HG02973 (cell line): ENCODE data around the gene PICK1.

Experiments
- ATAC-seq: cut with Tn5 transposase; IDR thresholded peaks from one replicate; pipeline ENCODE4 v1.9.1; 2021; ENCODE audit warnings: moderate library complexity; ENCODE audit not compliant: unreplicated experiment

Gene PICK1

DNA sequence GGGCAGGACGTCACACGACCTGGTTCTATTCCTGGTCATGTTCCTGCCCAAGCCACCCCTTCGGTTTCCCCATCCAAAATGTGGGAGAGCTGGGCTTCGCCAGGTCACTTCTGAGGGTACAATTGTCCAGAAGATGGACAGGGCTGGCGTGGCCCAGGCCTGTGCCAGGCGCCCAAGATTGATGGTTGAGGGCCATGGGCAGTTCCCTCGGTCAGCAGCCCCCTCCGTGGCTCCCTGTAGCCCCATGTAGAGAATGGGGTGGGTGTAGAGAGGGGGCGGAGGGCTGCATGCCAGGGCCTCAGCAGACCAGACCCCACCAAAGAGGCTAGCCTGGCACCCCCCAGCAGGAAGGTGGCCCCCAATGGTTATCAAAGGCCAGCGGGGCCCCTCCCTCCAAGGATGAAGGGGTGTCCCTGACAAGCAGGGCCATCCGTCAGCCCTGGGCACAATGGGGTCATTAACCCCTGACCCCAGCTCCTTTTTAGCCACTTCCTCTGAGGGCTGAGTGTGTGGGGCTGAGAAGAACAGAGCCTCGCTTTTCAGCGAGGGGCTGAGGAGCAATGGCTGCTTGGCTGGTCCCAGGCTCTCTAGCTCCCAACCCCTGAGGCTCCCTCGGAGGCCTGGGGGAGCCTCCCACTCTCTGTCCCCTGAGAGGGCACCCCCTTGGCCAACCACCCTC lies 11.0 kb upstream of the PICK1 start:
- ATAC-seq: no peak

DNA sequence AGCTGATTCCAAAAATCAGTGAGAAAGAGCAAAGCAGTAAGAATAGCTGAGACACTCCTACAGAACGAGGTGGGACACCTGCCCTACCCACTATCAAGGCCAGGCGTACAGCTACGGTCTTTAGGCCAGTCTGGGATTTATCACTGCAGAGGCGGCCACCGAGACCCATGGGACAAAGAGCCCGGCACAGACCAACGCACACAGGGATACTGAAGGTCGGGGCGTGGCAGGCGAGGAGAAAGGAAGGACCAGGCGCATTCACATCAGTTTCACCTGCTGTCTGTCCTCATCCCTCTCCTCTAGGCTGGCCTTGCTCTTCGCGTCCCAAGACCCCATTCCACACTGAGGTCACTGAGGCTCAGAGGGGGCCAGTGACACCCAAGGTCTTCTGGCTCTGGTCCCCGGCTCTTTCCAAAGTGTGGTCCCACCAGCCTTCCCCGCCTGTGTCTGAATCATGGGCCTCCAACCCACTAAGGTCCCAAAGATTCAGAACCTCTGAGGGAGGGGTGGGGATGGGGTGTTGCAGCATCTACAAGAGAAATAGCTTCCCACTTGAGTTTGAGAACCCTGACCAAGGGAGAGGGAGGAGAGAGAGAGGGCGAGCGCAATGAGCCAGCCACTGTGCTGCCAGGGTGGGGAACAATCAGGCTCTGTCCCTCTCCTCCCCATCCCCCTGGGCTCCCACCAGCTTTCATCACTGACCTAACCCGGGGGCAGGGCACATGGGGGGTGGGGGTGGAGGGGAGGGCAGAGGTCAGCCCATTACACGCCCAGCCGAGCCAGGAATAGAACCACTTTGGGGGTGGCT lies 7.2 kb upstream of the PICK1 start:
- no peak for ATAC-seq

DNA sequence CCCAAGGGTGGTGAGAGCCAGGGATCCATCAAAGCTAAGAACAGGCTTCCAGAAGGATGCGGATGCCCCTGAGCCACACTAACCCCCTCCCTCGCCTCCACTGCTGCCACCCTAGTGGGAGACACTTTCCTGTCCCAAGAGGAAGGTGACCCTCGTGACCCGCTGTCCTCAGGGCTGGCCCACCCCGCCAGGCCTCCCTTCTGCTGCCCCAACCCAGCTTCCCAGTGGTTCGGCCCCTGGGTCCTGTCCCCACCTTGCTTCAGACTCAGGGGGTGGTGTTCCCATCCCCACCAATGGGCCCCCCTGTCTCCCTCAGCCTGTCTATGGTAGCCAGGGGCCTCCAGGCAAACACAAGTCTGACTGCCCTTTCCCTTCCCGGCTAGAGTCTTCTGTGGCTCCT lies 6.5 kb upstream of the PICK1 start:
- no peak for ATAC-seq

DNA sequence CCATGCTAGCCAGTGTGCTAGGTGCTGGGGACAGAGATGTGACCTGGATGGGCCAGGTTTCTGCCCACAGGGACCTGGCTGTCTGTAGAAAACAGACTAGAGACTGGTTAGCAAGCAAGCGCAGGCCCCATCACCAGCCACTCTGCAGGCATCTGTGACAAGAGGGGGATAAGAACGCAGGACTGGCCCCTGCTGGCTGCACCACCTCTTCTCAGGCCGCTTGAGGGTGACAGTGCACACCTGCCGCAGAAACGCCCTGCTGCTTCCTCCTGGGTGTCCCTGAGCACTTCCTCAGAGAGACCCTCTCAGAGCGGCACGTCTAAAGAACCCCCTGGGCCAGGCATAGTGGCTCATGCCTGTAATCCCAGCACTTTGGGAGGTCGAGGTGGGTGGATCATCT lies 5.9 kb upstream of the PICK1 start:
- ATAC-seq: no peak

DNA sequence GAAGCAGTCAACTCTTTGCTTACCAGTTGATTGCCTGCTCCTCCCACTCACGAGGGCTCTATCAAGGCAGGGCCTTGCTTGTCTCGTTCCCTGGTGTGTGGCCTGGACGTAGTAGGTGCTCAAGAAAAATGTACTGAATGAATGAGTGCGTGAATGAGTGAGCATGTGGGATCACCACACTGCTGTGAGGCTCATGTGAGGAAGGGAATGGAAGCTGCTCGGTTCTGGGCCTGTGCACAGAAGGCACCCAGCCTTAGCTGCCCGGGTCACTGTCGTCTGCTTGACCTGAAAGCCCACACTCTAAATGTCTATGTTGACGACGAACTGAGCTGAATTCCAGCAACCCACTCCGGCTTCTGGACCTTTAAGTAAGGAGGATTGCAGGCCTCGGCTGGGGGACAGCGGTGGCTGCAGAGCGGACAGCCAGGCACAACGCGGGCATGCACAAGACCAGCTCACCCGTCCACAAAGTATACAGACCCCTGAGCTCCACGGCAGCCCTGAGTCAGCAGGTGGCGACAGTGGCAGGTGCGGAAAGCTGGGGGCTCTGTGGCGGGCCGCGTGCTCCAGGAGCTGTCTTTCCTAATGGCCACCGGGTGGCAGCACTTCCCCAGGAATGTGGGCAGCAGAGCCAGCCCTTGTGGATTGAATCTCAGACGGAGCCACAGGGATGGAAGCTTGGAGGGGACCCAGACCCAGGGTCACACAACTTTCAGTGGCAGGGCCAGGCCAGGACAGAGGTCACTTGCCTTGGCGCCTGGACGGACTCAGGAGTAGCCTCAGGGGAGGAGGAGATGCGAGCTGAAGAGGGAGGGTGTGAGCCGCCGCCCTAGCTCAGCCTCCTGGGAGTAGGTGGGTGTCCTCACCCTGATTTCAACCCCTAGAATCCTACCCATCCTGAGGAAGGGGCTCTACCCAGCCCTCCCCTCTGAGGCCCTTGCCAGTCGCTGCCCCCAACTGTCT lies 5.0 kb upstream of the PICK1 start:
- no peak for ATAC-seq

DNA sequence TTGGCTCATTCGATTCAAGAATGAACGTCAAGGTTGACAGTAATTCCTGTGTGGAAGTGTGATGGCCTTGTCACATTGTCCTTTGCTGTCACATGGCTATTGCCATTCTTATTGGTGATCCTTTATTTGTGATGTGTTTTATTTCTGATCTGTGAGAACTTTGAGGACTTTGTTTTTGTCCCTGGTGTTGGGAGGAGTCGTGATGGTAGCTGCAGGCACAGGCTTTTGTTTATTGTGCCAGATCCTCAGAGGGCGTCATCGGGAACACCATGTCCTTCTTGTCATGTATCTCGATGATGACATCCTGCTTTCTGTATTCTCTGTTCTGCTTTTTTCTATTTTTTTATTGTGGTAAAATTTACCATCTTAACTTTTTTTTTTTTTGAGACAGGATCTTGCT lies 5.6 kb downstream of the PICK1 start:
- ATAC-seq: no peak

DNA sequence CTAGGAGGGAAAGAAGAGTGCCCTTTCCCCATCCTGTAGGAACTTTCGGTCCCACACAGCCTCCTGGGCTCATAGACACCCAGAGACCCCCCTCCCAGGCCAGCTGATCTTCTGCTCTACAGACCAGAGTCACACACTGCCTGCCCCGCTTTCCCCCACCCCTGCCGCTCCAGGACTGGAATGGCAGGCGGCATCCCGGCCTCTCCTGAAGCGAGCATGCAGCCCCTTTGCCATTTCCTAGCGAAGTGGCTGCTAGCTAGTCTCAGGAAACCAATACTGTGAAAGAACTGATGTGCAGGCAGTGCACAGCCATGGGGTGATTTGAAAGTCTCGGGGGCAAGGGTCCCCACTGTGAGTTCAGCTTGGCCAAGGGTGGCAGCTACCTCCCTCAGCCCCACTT lies 8.3 kb downstream of the PICK1 start:
- ATAC-seq: no peak

DNA sequence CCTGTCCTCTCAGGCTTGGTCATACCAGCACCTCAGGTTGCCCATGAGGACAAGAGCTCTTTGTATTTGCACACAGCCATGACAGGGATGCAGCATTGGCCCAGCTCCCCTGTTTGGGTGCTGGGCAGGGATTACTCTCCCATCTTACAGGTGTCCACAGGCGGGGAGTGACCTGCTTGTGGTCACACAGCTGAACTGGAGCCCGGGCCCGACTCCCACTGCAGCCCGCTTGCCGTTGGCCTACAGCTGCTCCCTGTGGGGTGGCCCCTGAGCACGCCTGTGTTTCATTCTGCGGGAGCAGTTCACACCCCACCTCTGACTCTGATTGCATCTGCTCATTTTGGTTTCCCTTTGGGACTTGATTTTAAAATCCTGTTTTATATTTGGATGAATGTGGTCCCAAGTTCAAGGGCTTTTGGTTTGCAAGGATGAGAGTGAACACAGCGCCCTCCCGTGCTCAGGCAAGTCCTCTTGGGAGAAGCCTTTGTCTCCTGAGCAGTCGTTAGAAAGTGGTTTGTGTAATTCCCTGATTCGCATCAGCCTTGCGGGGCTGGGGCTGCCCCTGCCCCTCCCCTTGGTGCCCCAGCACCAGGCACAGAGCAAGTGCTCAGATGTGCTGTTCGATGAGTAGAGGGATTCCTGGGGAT lies 9.3 kb downstream of the PICK1 start:
- no peak for ATAC-seq

DNA sequence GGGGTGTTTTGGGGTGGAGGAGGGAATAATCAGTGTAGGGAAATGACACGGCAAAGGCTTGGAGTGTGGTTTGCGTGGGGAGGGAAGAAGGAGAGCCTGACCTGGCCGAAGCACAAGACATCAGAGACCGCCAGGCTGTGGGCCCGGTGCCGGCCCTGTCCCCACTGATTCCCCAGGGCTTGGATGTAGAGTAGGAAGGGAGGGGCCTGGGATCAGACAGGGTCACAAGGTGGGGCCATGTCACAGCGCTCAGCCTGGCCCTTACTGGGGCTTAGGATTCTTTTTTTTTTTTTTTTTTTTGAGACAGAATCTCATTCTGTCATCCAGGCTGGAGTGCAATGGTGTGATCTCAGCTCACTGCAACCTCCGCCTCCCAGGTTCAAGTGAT lies 9.8 kb downstream of the PICK1 start:
- no peak for ATAC-seq

DNA sequence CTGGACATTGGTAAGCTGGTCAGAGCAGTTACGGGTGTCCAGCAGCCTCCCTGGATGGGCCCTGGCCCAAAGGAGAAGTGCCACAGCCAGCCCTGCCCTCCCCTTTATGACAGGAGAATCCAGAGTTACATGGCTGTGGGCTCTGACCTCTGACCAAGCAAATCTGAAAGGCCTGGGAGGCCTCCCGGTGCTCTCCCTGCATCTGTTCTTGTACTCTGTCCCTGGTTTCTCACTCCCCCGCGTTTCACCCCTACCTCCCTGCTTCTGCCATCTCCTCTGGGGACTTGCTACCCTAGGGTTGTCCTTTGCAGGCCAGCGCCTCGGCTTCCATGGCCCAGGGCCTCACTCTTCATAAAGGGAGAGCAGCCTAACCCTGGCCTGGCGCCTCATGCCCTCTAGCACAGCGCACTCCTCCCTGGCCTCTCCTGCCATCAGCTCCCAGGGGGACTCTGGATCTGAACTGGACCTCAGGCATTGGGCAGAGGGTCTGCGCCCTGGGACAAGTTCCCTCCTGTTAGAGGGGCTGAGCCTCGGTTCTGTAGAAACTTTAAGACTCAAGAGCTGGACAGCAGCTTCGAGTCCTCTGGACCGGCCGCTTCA lies 10.7 kb downstream of the PICK1 start:
- ATAC-seq: no peak

DNA sequence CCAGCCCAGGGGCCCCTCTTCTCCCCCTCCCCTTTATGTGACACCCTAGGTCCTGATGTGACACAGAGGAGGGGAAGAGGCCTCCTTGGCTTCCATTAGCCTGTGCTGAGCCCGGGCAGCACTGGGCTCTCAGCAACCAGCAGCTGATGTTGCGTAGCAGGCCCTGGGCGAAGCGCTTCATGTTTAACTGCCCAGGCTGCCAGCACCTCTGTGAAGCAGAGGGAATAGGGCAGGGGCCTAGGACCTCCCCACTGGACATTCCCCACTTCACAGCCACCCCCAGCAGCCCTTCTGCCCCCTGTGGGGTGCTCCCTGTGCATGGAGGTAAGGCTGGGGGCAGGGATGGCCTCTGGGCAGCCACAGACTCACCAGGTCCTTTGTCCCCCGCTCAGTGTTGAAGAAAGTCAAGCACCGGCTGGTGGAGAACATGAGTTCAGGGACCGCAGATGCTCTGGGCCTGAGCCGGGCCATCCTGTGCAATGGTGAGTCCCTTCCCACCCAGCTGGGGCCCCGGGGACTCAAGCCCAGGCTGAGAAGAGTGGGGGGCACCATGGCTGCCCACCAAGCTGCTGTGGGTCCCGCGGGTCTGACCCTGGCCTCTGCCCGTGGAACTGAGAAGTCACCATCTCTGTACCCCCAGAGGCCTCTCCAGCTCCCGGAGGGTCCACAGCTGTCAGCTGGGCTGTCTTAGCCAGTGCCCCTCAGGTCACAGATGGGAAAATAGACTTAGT lies 11.6 kb downstream of the PICK1 start:
- no peak for ATAC-seq

DNA sequence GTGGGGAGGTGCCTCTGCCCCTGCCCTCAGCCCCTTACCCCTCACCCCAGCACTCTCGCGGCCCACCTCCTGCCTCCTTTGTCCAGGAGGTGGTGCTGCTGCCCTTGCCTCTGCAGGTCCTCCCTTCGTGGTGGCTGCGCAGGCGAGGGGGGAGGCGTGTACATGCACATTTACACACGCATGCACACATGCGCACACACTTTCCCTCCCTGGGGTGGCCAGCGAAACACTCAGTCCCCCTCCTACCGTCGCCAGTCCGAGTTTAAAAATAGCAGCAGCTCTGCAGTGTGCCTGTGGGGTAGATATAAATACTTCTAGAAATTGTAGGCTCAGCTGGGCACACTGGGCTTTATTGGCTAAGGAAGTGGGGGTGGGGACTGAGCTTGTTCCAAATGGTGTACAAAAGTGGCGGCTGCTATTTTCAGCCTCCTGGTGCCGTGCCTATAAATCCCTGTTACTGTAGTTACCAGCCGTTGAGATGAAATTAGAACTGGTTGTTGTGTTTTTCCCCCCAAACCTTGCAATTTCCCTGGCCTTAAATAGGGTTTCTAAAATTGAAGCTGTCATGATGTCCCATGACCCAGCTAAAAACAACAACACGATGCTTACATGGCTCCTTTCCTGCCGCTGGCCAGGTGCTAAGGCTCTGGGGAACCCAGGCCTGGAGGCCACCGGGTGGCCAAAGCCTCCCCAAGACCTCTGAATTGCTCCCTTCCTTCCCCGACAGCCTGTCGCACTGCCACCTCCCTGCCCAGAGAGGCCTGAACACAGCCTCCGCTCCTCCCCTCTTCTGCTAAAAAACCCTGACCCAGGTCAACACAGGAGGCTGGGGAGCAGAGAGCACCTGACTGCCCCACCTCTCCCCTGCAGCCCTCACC lies 12.4 kb downstream of the PICK1 start:
- no peak for ATAC-seq

DNA sequence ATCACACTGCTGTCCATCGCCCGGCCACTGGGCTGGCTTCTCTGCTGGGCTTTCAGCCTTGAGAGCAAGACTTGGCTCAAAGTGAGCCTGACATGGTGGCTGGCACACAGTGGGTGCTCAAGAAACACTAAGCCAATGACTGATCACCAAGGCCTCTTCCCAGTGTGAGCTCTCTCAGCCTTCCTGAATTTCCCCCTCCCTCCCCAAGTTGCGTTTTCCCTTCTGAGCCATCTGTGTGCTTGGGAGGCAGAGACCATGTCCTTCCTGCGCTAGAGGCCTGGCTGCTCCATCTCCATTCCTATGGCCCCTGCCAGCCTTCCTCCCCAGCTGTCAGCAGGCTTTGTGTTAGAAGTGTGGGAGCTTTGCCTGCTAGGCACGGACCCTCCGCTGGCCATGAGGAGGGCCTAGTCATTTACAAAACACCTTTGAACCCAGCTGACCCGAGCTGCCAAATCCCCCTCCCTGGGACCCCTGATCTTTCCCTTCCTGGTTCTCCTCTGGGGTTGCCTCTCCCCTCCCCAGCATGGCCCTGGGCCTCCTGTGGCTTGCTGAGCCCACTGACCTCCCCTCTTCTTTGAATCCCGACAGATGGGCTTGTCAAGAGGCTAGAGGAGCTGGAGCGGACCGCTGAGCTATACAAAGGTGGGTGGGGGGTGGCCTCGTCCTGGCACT lies 13.2 kb downstream of the PICK1 start:
- ATAC-seq: no peak

DNA sequence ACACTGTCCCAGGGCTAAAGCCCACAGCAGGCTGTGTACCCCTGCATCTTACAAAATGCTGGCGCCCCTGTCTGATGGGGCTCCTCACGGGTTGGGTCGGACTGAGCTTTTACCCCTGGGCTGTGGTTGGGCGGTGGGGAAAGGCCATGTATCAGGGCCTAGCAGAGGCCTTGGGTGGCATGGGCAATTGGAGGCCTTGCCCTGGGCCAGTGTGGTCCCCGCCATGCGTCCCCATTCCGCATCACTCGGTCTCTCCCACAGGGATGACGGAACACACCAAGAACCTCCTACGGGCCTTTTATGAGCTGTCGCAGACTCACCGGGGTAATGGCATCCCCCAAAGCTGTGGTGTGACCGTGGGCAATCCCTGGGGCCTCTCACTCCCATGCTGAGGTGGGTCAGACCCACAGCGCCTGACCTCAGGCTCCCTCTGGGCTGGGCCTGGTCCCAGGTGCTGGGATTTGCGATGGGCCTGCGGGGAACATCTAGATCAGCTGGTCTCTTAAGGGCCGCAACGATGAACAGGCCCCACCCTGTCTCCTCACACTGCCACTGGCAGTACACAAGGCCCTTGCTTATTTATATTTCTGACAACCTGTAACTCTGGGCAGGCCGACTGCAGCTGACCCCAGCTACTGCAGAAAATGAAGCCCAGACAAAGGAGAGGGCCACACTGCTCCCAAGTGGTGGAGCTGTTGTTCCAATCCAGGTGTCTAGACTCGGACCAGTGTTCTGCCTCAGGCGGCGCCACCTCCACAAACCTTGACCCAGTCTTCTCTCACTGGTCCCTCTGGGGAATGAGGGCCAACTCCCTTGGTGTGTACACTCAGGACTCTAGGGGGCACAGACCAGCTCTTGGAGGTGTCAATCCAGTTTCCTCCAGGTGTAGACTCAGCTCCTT lies 14.5 kb downstream of the PICK1 start:
- no peak for ATAC-seq

DNA sequence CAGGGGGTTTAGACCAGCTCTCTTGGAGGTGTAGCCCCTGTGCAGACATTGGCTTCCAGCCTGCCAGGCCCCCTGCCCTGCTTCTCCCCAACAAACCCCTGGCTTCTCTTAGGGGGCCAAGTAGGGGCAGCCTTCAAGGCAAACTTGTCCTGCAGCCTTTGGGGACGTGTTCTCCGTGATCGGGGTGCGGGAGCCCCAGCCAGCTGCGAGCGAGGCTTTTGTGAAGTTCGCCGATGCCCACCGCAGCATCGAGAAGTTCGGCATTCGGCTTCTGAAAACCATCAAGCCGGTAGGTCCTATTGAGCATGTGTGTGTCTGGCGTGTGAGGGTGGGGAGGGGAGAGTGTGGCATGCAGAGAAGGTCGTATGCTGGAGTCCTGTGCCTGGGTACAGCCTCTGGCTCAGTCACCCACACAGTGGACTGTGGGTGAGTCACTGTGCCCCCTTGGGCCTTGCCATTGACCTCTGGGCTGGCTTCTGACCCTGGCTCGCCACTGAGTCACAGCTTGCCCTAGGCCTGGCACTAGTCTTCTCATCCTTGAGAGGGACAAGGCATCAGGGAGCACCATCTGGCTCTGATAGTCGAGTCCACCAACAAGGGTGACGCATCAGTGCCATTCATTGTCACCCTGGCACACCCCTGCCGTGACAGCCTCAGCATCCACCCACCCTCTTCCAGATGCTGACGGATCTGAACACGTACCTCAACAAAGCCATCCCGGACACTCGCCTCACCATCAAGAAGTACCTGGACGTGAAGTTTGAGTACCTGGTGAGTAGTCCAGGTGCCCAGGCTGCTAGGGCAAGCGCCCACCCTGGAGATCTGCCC lies 15.3 kb downstream of the PICK1 start:
- ATAC-seq: no peak
